Measurements from ENCODE around the gene ATG9B. TPM values are rescaled to one million over a fixed set of nuclear protein-coding genes. Genes with fewer than 3 reads are reported as not detected.

Gene ATG9B
- total and polyA plus RNA-seq, 9 of the 15 experiments (the other 6 are each of a cell fraction or from before 2014, with no cell fraction given) = 0.29 to 8.0 (median 2.1) TPM

DNA sequence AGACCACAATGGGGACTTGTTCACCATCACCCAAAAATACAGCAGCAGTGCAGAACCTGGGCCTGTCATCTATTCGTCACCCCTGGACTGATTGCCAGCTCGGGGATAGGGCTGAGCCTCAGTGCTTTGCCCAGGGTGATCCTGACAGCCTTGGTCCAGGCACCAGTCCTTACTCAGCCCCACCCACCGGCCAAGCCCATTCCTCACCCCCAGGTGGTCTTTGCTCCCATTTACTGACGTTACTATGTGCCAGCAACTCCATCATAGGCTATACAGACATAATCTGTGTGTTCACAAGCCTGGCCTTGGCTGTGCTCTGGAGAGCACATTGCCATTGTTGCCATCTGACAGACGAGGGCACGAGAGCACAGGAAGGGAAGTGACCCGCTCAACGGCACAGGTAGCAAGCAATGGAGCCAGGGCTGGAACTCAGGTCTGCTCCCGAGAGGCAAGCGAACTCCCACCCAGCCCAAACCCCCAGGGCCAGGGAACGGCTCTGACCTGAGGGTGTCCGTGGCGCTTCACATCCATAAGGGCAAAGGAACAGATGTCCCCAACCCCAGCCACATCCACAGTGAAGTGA, 6.8 kb downstream of the ATG9B start:
- Histone ChIP-seq H3K27me3 (ENCODE audit: control insufficient read depth in 2 of 2, insufficient read depth in 2 of 2, low read length in 2 of 2) (no peaks in the 10 kb centered on the region; a peak in 1 of 5 replicates), H3K9me1 (ENCODE audit: control insufficient read depth, insufficient read depth, low read length) (no peaks in the 10 kb centered on the region), H3K4me2 (ENCODE audit: insufficient read depth, low read length) (peak overlapping the region; percentile 95), H3K9me3 (replicated peaks; ENCODE audit: control insufficient read depth, insufficient read depth, low read depth, low read length) (no peaks in the 10 kb centered on the region), H4K20me1 (replicated peaks; ENCODE audit: control insufficient read depth, insufficient read depth, low read length) (no peaks in the 10 kb centered on the region), H3K36me3 (ENCODE audit: control insufficient read depth, insufficient read depth, low read length) (peaks cover 33% of the 10 kb centered on the region; the same call in 2 of the 3 replicates), H3K79me2 (ENCODE audit: control insufficient read depth, insufficient read depth, low read length) (peaks cover 8% of the 10 kb centered on the region), H3K4me1 (replicated peaks in 1 of 2; ENCODE audit: control insufficient read depth in 2 of 2, insufficient read depth in 2 of 2, low read length in 2 of 2) (peaks cover 24 to 73% of the 10 kb centered on the region in 2 experiments), H2AFZ (ENCODE audit: low read depth, low read length) (peak overlapping the region; percentile 96), H3K27ac (ENCODE audit: extremely low read depth, low read depth, low read length) (peak overlapping the region; percentile 70), H3K9ac (ENCODE audit: insufficient read depth in 1 of 2, low read depth in 2 of 2, low read length in 2 of 2) (peak overlapping the region; percentile 73 to 93), H3K4me3 (peak overlapping the region; percentile 40)
- POLR2A ChIA-PET = interaction anchor here (0.5 to 14.3 kb wide), 8 partner anchors 8 to 1167 kb away, joined by 3 to 146 read pairs (median 4); partner anchors contain the start of gene ABCB8
- WGBS (ENCODE audit: insufficient coverage, low coverage, missing lambda C conversion rate) = 27% methylated on average over 13 of the region's 13 CpGs
- in situ Hi-C loops (cut with MboI) (no loop called here), intact Hi-C loops (cut with micrococcal nuclease) (loop anchor here (10.0 kb wide), 1 partner anchor 157 kb away; no protein-coding TSS in a partner anchor)
- CTCF ChIA-PET (ENCODE audit: low intra/inter-chr PET ratio) = interaction anchor here (0.7 to 1.3 kb wide), 4 partner anchors 53 to 120 kb away, joined by 3 to 6 read pairs (median 4); no protein-coding TSS in a partner anchor
- BruUV-seq (replicated peaks) = TSS peak; percentile 86
- no peak; the same call in 2 of the 3 replicates for ATAC-seq
- no peak for DNase-seq (ENCODE audit: extremely low read depth in 1 of 4, low spot score in 3 of 4)
- peak; percentile 84 for FAIRE-seq
- TF ChIP-seq CCAR2 (IDR thresholded peaks at IDR 0.05; ENCODE audit: low read depth, low read length) = no peak
- TF ChIP-seq, protein P1, sequence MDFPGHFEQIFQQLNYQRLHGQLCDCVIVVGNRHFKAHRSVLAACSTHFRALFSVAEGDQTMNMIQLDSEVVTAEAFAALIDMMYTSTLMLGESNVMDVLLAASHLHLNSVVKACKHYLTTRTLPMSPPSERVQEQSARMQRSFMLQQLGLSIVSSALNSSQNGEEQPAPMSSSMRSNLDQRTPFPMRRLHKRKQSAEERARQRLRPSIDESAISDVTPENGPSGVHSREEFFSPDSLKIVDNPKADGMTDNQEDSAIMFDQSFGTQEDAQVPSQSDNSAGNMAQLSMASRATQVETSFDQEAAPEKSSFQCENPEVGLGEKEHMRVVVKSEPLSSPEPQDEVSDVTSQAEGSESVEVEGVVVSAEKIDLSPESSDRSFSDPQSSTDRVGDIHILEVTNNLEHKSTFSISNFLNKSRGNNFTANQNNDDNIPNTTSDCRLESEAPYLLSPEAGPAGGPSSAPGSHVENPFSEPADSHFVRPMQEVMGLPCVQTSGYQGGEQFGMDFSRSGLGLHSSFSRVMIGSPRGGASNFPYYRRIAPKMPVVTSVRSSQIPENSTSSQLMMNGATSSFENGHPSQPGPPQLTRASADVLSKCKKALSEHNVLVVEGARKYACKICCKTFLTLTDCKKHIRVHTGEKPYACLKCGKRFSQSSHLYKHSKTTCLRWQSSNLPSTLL (IDR thresholded peaks at IDR 0.05) = no peak
- TF ChIP-seq POLR2B (IDR thresholded peaks at IDR 0.05; ENCODE audit: low read depth, partially characterized antibody) = peak; percentile 34
- TF ChIP-seq ZNF830 (CRISPR knock-in tag; IDR thresholded peaks at IDR 0.05) = 0 out of 2 replicates have a peak, but pooled peaks have one; percentile 68
- no peak for TF ChIP-seq ESRRA (IDR thresholded peaks at IDR 0.05; ENCODE audit: borderline replicate concordance, low read depth)
- TF ChIP-seq, protein P2, sequence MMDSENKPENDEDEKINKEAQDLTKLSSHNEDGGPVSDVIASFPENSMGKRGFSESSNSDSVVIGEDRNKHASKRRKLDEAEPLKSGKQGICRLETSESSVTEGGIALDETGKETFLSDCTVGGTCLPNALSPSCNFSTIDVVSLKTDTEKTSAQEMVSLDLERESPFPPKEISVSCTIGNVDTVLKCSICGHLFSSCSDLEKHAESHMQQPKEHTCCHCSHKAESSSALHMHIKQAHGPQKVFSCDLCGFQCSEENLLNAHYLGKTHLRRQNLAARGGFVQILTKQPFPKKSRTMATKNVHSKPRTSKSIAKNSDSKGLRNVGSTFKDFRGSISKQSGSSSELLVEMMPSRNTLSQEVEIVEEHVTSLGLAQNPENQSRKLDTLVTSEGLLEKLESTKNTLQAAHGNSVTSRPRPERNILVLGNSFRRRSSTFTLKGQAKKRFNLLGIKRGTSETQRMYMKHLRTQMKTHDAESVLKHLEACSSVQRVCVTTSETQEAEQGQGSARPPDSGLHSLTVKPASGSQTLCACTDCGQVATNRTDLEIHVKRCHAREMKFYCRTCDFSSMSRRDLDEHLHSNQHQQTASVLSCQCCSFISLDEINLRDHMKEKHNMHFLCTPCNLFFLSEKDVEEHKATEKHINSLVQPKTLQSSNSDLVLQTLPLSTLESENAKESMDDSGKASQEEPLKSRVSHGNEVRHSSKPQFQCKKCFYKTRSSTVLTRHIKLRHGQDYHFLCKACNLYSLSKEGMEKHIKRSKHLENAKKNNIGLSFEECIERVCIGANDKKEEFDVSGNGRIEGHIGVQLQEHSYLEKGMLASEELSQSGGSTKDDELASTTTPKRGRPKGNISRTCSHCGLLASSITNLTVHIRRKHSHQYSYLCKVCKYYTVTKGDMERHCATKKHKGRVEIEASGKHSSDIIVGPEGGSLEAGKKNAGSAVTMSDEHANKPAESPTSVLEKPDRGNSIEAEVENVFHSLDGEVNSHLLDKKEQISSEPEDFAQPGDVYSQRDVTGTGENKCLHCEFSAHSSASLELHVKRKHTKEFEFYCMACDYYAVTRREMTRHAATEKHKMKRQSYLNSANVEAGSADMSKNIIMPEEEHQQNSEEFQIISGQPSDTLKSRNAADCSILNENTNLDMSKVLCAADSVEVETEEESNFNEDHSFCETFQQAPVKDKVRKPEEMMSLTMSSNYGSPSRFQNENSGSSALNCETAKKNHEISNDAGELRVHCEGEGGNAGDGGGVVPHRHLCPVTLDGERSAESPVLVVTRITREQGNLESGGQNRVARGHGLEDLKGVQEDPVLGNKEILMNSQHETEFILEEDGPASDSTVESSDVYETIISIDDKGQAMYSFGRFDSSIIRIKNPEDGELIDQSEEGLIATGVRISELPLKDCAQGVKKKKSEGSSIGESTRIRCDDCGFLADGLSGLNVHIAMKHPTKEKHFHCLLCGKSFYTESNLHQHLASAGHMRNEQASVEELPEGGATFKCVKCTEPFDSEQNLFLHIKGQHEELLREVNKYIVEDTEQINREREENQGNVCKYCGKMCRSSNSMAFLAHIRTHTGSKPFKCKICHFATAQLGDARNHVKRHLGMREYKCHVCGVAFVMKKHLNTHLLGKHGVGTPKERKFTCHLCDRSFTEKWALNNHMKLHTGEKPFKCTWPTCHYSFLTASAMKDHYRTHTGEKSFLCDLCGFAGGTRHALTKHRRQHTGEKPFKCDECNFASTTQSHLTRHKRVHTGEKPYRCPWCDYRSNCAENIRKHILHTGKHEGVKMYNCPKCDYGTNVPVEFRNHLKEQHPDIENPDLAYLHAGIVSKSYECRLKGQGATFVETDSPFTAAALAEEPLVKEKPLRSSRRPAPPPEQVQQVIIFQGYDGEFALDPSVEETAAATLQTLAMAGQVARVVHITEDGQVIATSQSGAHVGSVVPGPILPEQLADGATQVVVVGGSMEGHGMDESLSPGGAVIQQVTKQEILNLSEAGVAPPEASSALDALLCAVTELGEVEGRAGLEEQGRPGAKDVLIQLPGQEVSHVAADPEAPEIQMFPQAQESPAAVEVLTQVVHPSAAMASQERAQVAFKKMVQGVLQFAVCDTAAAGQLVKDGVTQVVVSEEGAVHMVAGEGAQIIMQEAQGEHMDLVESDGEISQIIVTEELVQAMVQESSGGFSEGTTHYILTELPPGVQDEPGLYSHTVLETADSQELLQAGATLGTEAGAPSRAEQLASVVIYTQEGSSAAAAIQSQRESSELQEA (IDR thresholded peaks at IDR 0.05; ENCODE audit: low read depth) = 0 out of 2 replicates have a peak, but pooled peaks have one; percentile 1
- 0 out of 2 replicates have a peak, but pooled peaks have one; percentile 14 for TF ChIP-seq HCFC1 (IDR thresholded peaks at IDR 0.05; ENCODE audit: low read depth, low read length)
- no peak for TF ChIP-seq SMARCC2 (IDR thresholded peaks at IDR 0.05; ENCODE audit: low read depth)
- peak; percentile 39; the same call in 1 of the 2 replicates for TF ChIP-seq PML (IDR thresholded peaks at IDR 0.05; ENCODE audit: low read length)
- TF ChIP-seq ZNF124 (CRISPR knock-in tag; IDR thresholded peaks at IDR 0.05) = no peak
- TF ChIP-seq HDGF (IDR thresholded peaks at IDR 0.05) = peak; percentile 57
